GM19239 (cell line): ENCODE results near the gene ALPK3.

Experiments
- DNase-seq: peaks from one replicate; pipeline ENCODE4 v3.0.0; 2011; ENCODE audit warnings: low spot score; ENCODE audit not compliant: insufficient read length
- FAIRE-seq: peaks from 2 replicates; lab custom pipeline; 2011; peaks lifted over from hg19 to GRCh38; lab: Jason Lieb, UNC

The ALPK3 gene

DNA sequence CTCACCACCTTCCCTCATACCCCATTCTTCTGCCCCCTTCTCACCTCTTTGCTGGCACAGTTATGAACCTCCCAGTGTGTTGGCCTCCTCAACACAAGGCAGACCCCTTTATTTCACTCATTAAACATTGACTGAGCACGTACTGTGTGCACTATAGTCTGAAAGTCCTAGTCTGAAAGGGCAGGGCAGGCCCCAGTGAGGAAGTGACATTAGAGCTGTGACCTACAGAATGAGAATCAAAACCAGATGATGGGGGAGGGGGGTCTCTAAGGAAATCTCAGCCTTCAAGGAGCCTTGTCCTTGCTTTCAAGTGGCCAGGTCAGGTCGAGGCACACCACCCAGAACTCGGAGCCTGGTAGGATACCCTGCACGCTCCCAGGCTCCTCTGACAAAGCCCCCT, 70.8 kb downstream of the ALPK3 start:
- DNase-seq (no peak), FAIRE-seq (no peak)

DNA sequence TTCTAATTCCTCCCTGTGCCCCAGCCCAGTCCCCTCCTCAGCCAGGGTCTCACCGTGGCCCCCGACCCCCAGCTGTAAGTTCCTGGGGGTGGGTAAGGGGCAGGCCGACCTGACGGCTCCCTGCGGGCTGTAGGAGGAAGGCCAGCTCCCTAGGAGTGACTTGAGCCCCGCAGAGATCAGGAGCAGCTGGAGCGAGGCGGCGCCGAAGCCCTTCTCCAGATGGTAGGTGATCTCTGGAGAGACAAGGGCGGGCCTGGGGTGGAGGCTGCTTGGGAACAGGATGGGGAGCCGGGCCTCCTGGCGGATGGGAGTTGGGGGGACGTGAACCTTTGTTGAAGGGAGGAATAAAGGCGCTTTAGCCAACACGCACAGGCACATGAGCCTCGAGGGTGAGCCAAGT, 71.5 kb downstream of the ALPK3 start:
- FAIRE-seq (no peak), DNase-seq (no peak)

DNA sequence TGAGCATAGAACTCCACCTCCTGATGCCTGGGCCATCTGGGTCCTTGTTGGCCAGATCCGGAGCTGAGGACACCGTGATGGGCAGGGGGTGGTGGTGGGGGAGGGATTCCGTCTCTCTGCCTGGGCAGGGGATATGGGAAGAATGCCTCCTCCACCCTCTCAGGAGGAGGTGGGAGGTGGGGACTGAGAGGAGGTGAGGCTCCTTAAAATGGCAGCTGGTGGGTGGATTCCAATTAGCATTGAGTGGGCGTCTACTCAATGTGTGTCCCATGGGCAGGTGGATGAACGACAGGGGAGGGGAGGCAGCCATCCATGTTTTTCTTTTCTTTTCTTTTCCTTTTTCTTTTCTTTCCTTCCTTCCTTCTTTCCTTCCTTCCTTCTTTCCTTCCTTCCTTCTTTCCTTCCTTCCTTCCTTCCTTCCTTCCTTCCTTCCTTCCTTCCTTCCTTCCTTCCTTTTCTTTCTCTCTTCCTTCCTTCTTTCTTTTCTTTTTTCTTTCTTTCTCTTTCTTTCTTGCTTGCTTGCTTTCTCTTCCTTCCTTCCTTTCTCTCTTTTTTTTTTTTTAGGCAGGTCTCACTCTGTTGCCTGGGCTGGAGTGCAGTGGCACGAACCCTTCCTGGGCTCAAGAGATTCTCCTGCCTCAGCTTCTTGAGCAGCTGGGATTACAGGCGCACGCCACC, 72.3 kb downstream of the ALPK3 start:
- no peak for DNase-seq
- FAIRE-seq = no peak

DNA sequence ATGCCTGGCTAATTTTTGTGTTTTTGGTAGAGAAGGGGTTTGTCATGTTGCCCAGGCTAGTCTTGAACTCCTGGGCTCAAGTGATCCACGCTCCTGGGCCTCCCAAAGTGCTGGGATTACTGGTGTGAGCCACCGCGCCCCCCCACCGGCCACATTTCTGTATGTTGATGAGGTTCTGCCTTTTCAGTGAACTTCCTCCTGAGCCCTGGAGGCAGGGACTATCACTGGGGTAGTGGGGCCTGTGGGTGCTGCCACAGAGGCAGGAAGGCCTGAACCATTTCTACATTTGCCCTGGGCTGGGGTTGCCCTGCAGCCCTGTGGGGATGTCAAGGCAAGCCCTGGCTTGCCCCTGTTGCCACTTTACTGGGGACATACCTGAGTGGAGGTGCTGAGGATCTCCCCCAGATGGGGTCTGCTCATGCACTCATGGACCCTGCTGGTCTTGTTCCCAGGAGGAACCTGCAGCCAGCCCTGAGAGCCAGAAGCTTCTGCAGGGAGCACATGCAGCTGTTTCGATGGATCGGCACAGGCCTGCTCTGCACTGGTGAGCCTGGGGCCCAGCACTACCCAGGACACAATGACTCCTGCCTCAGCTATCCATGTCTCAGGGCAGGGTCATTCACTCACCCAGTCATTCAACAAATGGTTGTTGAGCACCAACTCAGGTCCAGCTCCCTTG, 73.0 kb downstream of the ALPK3 start:
- FAIRE-seq = no peak
- DNase-seq = no peak

DNA sequence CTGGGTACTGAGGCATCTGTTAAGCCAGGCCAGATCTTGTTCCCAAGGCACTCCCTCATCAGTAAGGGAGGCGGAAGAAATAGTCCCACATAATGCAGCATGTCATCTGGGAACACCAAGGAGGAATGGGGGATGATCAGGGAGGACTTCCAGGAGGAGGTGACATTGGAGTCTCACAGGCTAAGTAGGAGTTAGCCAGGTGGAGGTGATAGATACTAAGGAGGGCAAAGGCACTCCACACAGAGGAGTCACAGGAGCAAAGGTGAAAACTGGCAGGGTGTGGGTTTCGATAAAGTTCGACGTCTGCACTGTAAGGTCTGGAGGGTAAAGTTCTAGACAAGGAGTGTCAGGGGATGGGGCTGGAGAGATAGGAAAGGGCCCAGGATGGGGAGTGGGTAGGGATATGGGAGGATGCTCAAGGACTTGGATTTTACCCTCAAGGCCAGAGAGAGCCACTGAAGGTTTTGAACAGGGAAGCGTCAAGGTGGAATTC, 73.6 kb downstream of the ALPK3 start:
- no peak for FAIRE-seq
- no peak for DNase-seq

DNA sequence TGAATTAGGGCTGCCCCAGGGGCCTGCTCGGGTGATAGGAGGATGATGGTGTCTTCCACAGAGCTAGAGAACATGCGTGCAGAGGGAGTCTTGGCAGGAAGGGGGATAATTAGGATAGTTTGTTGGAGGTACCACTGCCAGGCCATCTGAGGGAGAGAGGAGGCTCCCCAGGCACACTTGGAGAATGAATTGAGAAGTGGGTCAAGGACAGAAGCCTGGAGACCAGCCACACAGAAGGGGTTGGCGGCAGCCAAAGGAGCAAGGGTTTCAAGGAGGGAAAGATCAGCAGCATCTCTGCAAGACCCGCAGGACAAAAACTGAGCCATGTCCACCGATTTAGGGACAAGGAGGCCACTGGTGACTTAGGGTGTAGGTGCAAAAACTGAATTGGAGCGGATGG, 74.2 kb downstream of the ALPK3 start:
- DNase-seq (no peak), FAIRE-seq (no peak)

DNA sequence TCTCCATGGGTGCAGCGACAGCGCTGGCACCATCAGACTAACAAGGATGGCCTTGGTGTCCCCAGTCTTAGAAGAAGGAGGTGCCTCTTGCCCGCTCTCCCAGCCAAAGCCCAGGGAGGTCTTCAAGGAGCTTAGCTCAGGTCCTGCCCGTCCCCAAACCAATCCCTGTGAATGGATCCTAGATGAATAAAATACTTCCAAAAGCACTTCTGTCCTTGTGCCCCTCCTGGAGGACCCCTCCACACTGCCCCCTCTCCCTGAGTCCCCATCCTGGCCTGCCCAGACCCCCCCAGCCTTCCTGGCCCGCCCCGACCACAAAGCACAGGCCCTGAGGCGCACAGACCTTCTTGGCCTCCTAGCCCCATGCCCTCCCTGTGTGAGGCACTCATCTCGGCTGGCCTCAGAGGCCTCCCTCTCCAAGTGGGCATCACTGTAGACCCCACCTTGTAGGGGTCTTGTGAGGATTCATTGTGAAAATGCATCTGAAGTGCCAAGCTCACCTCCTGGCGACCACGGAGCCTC, 75.7 kb downstream of the ALPK3 start:
- FAIRE-seq = no peak

DNA sequence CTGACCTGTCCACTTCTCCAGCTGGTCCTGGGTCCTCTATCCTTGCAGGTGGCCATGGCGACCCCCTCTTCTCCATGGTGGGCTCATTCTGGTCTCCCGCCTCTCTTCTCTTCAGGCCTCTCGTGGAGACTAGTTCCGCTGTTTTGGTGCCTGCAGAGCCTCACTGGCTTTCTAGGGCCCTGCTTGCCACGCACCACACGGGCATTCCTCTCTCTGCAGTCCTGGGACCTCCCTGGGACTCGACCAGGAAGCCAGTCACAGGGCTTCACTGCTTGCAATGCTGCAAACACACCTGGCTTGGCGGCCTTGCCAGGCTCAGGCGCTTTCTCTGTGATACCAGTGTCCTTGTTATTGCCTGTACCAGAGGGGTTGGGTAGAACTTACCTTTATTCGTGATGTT, 76.5 kb downstream of the ALPK3 start:
- DNase-seq (no peak), FAIRE-seq (no peak)

More for the DNA sequence above, 75.7 kb downstream of the ALPK3 start:
- DNase-seq = no peak

DNA sequence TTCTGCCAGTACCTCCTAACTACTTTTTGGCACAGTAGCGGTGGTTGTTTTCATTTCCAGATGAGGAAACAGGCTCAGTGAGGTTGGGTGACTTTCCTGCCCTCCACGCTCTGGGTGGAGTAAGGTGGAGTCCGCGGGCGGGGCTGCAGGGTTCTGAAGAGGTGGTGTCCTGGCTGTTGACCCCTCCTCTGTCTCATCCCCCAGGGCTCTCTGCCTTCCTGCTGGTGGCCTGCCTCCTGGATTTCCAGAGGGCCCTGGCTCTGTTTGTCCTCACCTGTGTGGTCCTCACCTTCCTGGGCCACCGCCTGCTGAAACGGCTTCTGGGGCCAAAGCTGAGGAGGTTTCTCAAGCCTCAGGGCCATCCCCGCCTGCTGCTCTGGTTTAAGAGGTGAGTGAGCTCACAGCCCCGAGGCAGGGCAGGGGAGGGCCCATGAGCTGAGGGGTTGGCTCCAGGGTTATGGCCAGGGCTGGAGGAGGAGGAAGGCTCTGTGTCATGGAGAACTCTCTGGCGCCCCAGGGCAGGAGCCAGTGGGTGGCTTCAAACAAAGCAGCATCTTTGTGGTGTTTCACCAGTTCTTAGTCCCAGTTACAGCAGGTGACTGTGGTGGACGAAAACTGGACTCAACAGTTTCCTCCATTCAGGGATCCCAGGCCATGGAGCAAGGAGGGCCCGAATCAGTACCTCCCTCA, 77.7 kb downstream of the ALPK3 start:
- no peak for DNase-seq
- no peak for FAIRE-seq

DNA sequence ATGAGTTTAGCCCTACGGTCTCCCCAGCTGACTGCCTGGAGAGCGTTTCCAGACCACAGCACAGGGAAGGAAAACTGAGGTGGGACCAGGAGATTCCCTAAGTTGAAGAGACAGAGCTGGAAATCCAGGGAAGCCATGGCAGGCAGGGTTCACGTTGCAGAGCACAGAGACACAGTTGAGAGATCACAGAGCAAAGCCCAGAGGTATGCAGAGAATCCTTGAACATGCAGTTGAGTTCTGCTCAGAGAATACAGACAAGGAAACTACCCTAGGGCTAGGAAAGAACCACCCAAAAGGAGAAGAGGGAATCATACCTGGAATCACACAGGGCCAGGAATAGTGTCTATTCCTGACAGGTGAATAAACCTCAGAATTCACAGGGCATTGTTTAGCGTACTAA, 81.6 kb downstream of the ALPK3 start:
- FAIRE-seq = no peak
- DNase-seq = no peak

DNA sequence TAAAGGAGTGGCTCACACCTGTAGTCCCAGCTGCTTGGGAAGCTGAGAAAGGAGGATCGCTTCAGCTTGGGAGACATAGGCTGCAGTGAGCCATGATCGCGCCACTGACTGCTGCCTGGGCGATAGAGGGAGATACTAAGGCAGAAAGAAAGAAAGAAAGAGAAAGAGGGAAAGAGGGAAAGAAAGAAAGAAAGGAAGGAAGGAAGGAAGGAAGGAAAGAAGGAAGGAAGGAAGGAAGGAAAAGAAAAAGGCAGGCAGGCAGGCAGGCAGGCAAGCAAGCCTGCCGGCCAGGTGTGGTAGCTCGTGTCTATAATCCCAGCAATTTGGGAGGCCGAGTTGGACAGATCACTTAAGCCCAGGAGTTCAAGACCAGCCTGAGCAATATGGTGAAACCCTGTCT, 82.6 kb downstream of the ALPK3 start:
- FAIRE-seq (no peak), DNase-seq (no peak)

DNA sequence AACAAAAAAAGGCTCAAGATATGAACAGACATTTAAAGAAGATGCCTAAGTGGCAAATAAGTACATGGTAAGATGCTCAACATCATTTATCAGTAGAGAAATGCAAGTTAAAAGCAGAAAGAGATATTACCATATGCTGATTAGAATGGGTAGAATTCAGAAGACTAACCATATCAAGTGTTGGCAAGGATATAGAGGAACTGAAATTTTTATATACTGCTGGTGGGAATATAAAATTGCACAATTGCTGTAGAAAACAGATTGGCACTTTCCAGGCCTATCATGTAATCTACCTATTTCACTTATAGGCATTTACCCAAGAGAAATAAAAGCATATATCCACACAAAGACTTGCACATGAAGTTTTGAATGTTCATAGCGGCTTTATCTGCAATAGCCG, 84.4 kb downstream of the ALPK3 start:
- DNase-seq = no peak
- no peak for FAIRE-seq

DNA sequence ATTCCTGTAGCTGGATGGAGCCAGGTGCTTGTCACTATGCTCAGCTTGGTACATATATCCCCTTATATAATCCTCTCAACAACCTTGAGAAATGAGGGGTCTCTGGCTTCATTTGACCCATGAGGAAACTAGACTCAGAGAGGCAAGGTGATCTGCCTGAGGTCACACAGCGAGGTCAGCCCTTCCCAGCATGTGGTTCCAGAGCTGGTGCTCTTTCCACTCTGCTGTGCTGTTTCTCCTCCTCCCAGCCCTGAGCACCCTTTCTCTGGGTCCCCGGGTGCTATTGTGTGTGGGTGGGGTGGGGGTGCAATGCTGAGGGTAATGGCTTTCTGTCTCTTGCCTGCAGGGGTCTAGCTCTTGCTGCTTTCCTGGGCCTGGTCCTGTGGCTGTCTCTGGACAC, 86.6 kb downstream of the ALPK3 start:
- DNase-seq = no peak
- no peak for FAIRE-seq

DNA sequence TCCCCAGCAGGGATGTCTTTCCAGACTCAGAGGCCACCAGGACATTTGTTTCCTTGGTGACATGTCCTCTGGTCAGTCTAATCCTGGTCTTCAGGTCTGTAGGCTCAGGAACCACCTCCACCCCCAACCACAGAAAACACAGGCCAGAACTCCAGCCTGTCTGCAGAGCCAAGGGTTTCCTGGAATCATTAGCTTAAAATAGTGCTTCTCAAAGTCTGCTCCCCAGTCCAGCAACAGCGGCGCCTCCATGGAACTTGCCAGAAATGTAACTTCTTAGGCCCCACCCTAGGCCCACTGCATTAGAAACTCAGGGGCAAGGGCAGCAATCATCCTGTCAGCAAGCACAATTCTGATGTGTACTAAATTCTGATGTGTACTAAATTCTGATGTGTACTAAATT, 87.3 kb downstream of the ALPK3 start:
- no peak for FAIRE-seq
- no peak for DNase-seq

DNA sequence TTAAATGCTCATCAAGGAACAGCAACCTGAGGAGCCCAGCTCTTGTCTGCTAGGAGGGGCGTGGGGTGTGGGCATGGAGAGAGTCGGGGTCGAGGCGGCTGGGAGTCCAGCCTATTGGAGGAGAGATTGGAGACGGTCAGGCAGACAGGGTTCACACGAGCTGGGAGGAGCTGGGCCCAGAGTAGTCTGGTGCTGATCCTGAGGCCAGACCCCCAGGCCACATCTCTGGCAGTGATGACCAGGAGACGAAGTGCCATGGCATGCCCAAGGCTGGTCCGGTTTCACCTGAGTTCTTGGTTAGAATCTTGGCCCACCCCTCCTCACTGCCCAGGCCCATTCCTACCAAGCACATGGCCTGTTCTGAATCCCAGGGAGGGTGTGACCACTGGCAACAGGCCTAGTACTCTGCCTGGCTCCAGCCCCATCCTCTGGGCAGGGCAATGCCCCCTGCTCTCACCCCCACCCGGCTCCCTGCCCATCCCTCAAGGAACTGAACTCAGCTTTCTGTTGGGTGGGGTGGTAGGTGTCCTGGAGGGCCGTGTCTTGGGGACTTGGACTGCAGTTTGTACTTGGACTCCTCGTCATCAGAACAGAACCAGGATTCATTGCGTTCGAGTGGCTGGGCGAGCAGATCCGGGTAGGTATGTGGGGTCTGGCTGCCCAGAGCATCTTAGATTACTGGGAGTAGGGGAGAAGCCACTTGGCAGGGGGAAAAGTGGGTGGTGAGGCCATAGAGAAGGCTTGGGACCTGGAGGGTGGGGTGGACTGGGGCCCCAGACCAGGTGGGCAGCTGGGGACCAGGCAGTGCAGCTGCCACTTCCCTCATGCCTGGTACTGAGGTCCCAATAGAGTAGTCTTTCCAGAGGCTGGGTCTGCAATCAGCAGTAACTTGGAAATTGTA, 88.1 kb downstream of the ALPK3 start:
- DNase-seq (no peak), FAIRE-seq (no peak)

DNA sequence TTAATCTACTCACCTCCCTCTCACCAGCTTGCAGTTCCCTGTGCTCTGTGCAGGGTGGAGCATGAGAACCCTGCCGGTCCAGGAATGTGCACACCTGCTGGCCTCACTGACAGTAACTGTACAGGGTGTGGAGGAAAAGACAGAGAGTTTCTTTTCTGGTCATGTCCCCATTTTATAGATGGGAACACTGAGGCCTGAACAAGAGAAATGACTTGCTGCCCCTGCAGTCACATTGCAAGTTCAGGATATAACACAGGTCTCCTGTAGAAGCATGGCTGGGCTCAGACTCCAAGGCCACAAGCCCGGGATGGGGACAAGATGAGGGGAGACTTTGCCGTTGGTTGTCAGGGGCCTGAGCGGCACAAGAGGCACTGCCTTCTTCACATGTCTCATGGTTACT, 90.6 kb downstream of the ALPK3 start:
- DNase-seq (no peak), FAIRE-seq (no peak)

DNA sequence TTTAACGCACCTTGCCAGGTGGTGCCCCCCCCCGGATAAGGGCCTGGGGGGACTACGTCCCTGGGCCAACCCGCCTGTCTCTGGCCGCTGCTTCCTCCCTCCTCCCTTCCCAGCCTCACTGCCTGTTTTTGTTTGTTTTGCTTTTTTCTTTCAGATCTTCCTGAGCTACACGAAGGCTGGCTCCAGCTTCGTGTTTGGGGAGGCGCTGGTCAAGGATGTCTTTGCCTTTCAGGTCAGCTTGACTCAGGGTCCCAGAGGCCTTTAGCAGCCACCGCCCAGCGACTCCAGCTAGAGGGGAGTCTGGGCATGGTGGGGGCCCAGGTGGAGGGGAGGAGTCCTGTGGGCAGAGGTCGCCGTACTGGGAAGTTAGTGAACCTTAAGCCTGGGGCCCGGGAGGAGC, 91.4 kb downstream of the ALPK3 start:
- DNase-seq (no peak), FAIRE-seq (no peak)

DNA sequence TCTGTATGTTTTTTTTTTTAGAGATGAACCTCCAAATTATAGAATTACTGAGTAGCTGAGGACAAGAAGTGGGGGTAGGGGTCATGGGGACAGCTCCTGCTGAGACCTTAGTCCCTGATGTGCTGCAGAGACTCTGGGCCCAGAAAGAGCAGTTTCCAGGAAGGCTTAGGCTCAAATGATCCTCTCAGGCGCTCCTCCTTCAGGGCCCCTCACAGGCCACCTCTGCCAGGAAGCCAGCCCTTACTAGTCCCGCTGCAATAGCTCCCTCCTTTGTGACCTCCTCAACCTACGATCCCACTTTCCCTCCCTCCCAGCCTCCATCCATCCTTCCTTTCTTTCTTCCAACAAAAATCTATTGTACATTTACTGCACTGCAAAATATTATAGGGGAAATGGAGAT, 91.9 kb downstream of the ALPK3 start:
- FAIRE-seq = no peak
- DNase-seq = no peak

DNA sequence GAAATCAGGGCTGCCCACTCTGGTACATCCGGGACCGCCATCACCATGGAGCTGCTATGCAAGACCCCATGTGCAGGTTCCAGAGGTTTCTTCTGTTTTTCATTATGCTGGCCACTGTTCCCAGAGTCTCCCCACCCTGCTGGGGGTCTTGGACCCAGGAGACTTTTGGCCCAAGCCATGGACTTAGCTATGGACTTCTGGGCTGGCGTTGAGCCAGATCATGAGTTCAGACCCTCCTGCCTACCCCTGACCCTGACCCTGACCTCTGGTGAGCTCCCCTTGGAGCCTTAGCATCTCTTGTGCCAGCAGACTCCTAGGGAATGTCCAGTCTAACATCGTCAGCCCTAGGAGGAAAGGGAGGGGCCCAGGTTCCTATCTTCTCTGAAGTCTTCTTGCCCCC, 92.6 kb downstream of the ALPK3 start:
- FAIRE-seq (no peak), DNase-seq (no peak)

DNA sequence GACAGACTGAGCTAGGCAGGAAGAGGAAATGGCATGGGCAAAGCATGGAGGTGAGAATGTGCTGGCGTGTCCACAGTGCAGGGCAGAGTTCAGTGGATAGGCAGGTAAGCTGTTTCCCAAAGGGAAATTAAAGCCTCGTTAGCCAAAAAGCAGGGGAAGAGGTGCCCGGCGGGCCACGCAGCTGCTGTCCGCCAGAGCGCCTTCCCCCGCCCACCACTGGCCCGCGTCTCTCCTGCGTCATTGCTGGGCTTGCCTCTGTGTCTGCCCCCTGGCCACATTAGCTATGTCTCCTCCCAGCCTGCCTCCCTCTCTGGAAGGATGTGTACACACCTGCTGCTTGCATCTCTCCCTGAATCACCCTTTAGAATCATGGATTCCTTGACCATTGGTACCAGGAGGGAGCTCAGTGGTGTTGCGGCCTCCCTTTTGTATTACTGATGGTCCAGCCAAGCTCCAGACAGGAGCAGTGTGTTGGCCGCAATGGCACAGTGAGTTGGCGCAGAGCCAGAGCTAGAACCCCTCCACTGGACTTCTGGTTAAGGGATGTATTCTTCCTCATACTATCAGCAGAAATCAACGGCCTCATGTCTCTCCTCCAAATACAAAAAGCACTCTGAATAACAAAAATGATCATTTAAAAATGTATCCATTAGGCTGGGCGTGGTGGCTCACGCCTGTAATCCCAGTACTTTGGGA, 93.9 kb downstream of the ALPK3 start:
- no peak for DNase-seq

More for the DNA sequence above, 93.9 kb downstream of the ALPK3 start:
- FAIRE-seq = no peak
